HEK293 (cell line): ENCODE measurements around the gene KRTAP10-4.
"Not testable (repeated sequence)": the region's sequence is repeated elsewhere in the genome, so short reads cannot be mapped to it uniquely, and the experiment has no call there.

Experiments used
- CTCF ChIA-PET: fragments of 350-600 bp; formaldehyde crosslinking; extraction: SDS; loops from one replicate; lab custom pipeline; 2021; ENCODE audit warnings: antibody characterized with exemption; lab: Yijun Ruan, JAX
- POLR2A ChIA-PET: fragments of 300-600 bp; formaldehyde crosslinking; extraction: SDS; loops from one replicate; lab custom pipeline; 2020; ENCODE audit warnings: antibody characterized with exemption, inconsistent platforms; lab: Yijun Ruan, JAX
- H3K27ac ChIP-seq: fragments of 200-500 bp; sonication (Bioruptor generic); 2 replicates; pipeline ENCODE4 v1.5.1; 2014; ENCODE audit warnings: low read depth, low read length, control low read depth, inconsistent platforms; ENCODE audit errors: extremely low read depth
- H3K36me3 ChIP-seq, 2 experiments: fragments of 200-500 bp in 1 of 2; sonication (Bioruptor generic) in 1 of 2; 1 replicate in 1 of 2; 2 replicates in 1 of 2; pipeline ENCODE4 v1.5.1; 2014 to 2017; ENCODE audit warnings: inconsistent platforms in 2 of 2, low read length in 2 of 2; ENCODE audit not compliant: control insufficient read depth in 2 of 2, insufficient read depth in 1 of 2
- H3K4me1 ChIP-seq: fragments of 200-500 bp; sonication (Bioruptor generic); 2 replicates; pipeline ENCODE4 v1.5.1; 2014; ENCODE audit warnings: mild to moderate bottlenecking, low read length, inconsistent platforms; ENCODE audit not compliant: control insufficient read depth, insufficient read depth
- H3K4me3 ChIP-seq: 2 replicates; pipeline ENCODE4 v1.5.1; 2011; ENCODE audit warnings: low read depth, mild to moderate bottlenecking, control low read depth, low read length, moderate library complexity
- H3K9me3 ChIP-seq: fragments of 200-500 bp; sonication (Bioruptor generic); 2 replicates; pipeline ENCODE4 v1.5.1; 2014; ENCODE audit warnings: low read depth, low read length, inconsistent platforms; ENCODE audit not compliant: control insufficient read depth, insufficient read depth
- EGR2 ChIP-seq: fragments of 450-650 bp; formaldehyde crosslinking; IDR thresholded peaks from 2 replicates; pipeline ENCODE4 v1.5.1; 2016; ENCODE audit warnings: low read depth, missing biosample characterization, missing genetic modification characterization
- GFI1B ChIP-seq: fragments of 450-650 bp; formaldehyde crosslinking; IDR thresholded peaks from 2 replicates; pipeline ENCODE4 v1.5.1; 2016; ENCODE audit warnings: missing biosample characterization, missing genetic modification characterization
- HOXA7 ChIP-seq: sonication (generic); formaldehyde crosslinking; IDR thresholded peaks from 2 replicates; pipeline ENCODE4 v1.8.1; 2022; ENCODE audit warnings: missing genetic modification reagents, borderline replicate concordance
- ZFHX2 ChIP-seq: fragments of 450-650 bp; formaldehyde crosslinking; conservative IDR thresholded peaks from 2 replicates; pipeline ENCODE4 v1.5.1; 2016; ENCODE audit warnings: missing biosample characterization, missing genetic modification characterization
- ZFP3 ChIP-seq: fragments of 450-650 bp; formaldehyde crosslinking; IDR thresholded peaks from 2 replicates; pipeline ENCODE4 v1.5.1; 2016; ENCODE audit warnings: low read depth, missing biosample characterization, missing genetic modification characterization
- ZIC2 ChIP-seq: fragments of 450-650 bp; formaldehyde crosslinking; IDR thresholded peaks from 2 replicates; pipeline ENCODE4 v1.5.1; 2016; ENCODE audit warnings: missing biosample characterization, missing genetic modification characterization
- ZNF138 ChIP-seq: fragments of 450-650 bp; formaldehyde crosslinking; IDR thresholded peaks from 2 replicates; pipeline ENCODE4 v1.5.1; 2016; ENCODE audit warnings: missing biosample characterization, missing genetic modification characterization, borderline replicate concordance
- ZNF23 ChIP-seq: fragments of 450-650 bp; formaldehyde crosslinking; IDR thresholded peaks from 2 replicates; pipeline ENCODE4 v1.5.1; 2016; ENCODE audit warnings: missing biosample characterization, missing genetic modification characterization, borderline replicate concordance
- ZNF664 ChIP-seq: fragments of 450-650 bp; formaldehyde crosslinking; IDR thresholded peaks from 2 replicates; pipeline ENCODE4 v1.5.1; 2016; ENCODE audit warnings: missing biosample characterization, missing genetic modification characterization
- TF ChIP-seq, protein P1 (sequence below): fragments of 450-650 bp; formaldehyde crosslinking; IDR thresholded peaks from 2 replicates; pipeline ENCODE4 v1.5.1; 2016; ENCODE audit warnings: missing biosample characterization, missing genetic modification characterization
- TF ChIP-seq, protein P2 (sequence below): fragments of 450-650 bp; formaldehyde crosslinking; IDR thresholded peaks from 2 replicates; pipeline ENCODE4 v1.5.1; 2016; ENCODE audit warnings: missing biosample characterization, missing genetic modification characterization

The KRTAP10-4 gene

DNA sequence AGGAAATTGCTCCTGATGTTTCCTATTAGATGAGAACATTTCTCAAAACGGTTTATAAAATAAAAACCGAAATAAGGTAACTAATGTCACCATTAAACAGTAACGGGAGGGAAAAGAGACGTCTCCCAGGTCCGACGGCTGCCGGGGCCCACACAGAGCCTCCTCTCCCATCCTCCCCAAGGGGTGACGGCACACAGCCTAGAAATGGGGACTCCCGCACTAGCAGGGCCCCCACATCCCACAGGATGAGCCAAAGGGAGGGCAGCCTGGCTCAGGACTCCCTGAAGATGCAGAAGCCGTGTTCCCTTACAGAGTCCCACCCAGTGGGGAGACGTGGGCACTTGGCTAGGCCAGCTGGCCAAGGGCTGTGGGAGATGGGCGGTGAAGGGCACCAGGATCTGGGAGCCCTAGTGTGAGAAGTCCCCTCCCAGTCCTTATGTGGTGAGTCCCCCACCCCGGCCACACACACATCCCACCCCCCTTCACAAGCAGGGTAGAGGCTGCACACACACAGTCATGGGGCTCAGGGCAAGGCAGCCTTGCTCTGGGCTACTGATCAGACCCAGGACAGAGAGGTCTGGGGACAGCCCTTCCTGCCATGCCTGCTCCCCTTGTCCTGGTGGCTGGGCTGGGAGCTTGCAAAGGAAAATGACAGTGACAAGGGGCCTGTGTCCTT is 18.2 kb upstream of the KRTAP10-4 start (continued):
- TF ChIP-seq ZNF138: no peak

DNA sequence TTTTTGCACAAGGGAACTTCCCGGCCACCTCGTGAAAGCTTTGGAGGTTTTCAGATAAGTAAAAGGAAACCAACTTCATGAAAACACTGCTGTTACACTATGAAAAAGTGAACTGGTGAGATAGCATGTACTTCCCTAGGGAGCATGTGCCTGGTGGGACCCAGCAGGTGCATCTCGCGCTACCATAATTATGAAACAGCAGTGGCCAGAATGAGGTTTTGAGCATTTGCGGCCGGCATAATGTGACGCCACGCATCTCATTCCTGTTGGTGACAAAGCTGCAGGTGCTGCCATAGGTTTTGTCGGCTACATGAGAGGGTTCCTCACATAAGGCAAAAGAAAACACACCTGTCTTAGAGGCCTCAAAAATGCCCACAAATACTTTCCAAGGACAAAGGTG is 16.6 kb upstream of the KRTAP10-4 start:
- TF ChIP-seq, protein P1, sequence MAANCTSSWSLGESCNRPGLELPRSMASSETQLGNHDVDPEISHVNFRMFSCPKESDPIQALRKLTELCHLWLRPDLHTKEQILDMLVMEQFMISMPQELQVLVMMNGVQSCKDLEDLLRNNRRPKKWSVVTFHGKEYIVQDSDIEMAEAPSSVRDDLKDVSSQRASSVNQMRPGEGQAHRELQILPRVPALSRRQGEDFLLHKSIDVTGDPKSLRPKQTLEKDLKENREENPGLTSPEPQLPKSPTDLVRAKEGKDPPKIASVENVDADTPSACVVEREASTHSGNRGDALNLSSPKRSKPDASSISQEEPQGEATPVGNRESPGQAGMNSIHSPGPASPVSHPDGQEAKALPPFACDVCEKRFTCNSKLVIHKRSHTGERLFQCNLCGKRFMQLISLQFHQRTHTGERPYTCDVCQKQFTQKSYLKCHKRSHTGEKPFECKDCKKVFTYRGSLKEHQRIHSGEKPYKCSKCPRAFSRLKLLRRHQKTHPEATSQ (tag by site-specific recombination): no peak
- peak; percentile 55 for TF ChIP-seq ZIC2 (tag by site-specific recombination)
- Histone ChIP-seq H3K27ac (no peak overlapping the region), H3K9me3 (no peaks in the 10 kb centered on the region), H3K4me3 (no peak overlapping the region), H3K4me1 (no peaks in the 10 kb centered on the region), H3K36me3 (no peaks in the 10 kb centered on the region)
- CTCF ChIA-PET: interaction anchor here (1.2 kb wide), 1 partner anchor 10 kb away, joined by 3 read pairs; no protein-coding TSS in a partner anchor
- POLR2A ChIA-PET: no interaction called here

DNA sequence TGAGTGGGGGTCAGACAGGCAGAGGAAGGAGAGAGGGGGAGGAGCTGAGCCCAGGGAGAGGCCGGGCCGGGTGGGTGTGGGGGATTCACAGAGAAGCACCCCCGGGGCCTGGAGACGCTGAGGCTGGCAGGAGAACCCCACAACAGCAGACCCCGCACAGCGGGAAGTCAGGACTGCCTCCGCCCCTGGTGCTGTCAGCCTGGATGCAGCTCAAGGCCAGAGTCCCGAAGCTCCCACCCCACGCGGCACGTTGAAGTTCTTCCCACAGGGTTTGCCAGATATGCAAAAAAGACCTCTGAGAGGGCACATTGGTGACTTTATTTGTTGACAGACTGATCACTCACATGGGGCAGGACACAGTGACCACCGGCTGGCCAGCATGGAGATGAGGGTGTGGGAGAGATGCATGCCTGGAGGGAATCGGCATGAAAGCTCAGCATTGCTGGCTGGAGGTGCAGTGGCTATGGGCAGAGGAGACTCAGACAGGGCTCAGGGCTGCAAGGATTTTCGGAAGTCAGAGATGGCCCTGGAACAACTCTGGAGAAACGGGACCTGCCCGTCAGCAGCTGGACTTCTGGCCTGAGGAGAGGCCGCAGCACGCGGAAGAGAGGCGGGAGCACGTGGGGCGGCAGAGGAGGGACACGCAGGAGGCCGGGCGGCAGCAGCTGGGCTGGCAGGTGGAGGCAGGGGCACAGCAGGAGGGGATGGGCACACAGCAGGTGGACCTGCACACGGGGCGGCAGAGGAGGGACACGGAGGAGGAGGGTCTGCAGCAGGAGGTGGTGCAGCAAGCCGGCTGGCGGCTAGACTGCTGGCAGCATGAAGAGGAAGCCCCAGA is 15.8 kb upstream of the KRTAP10-4 start:
- ChIA-PET CTCF (interaction anchor here (0.9 to 1.2 kb wide), 2 partner anchors 11 to 133 kb away, joined by 3 to 4 read pairs; no protein-coding TSS in a partner anchor), POLR2A (no interaction called here)
- H3K4me1 ChIP-seq: no peaks in the 10 kb centered on the region

DNA sequence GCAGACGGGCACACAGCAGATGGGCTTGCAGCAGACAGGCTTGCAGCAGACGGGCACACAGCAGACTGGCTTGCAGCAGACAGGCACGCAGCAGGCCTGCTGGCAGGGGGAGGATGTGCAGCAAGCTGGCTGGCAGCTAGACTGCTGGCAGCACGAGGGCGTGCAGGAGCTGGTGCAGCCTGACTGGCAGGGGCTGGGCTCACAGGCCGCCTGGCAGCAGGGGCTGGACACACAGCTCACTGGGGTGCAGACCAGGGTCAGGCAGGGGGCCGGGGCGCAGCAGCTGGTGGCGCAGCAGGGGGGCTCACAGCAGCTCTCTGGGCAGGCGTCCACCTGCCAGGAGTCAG is 15.2 kb upstream of the KRTAP10-4 start:
- CTCF ChIA-PET: interaction anchor here (0.9 kb wide), 1 partner anchor 132 kb away, joined by 4 read pairs; no protein-coding TSS in a partner anchor
- H3K36me3 ChIP-seq, POLR2A ChIA-PET: not testable (repeated sequence)

More for the DNA sequence above, 15.8 kb upstream of the KRTAP10-4 start:
- no peak for TF ChIP-seq HOXA7 (CRISPR knock-in tag)
- no peak for TF ChIP-seq ZNF23 (tag by site-specific recombination)
- TF ChIP-seq ZFP3 (tag by site-specific recombination): no peak
- no peak for TF ChIP-seq ZNF664 (tag by site-specific recombination)
- TF ChIP-seq, protein P2, sequence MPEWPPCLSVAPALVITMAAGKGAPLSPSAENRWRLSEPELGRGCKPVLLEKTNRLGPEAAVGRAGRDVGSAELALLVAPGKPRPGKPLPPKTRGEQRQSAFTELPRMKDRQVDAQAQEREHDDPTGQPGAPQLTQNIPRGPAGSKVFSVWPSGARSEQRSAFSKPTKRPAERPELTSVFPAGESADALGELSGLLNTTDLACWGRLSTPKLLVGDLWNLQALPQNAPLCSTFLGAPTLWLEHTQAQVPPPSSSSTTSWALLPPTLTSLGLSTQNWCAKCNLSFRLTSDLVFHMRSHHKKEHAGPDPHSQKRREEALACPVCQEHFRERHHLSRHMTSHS (tag by site-specific recombination): no peak
- Histone ChIP-seq H3K4me3 (no peak overlapping the region), H3K36me3 (no peaks in the 10 kb centered on the region), H3K9me3 (no peaks in the 10 kb centered on the region), H3K27ac (no peak overlapping the region)

DNA sequence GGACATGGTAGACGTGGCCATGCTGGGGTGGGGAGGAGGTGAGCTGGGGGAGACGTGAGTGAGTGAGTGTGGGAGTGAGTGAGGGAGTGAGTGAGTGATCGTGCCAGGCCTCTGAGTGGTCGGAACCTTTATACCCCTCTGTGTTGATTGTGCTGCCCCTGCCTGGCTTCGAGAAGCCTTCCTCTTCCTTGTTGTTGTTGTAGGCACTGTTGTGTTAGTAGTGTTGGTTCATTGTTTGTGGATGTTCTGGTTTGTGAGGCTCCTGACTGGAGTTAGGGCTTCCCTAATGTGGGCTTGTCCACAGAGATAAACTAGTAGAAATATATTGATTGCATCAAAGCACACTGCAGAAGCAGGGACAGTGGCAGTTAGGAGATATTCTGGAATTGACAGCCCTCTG is 14.8 kb upstream of the KRTAP10-4 start, which contains the start of gene KRTAP10-3:
Gene KRTAP10-3, minus strand, starts transcription at position 101 of the 400 bp plus-strand sequence. Its CDS starts 80 bp downstream, at position 21.
- TF ChIP-seq ZFHX2 (tag by site-specific recombination): 0 out of 2 replicates have a peak, but pooled peaks have one; percentile 12
- no peak for TF ChIP-seq GFI1B (tag by site-specific recombination)
- 0 out of 2 replicates have a peak, but pooled peaks have one; percentile 7 for TF ChIP-seq EGR2 (tag by site-specific recombination)
- TF ChIP-seq, all 188 proteins: peak for 2
- H3K4me3 ChIP-seq: no peak within 1 kb of the TSS
- ChIA-PET POLR2A (no interaction called here), CTCF (interaction anchor here (0.9 kb wide), 1 partner anchor 132 kb away, joined by 4 read pairs; no protein-coding TSS in a partner anchor)
- no peaks in the 10 kb centered on the region for H3K4me1 ChIP-seq
- no peaks in the 10 kb centered on the region for H3K9me3 ChIP-seq
- no peaks in the 10 kb centered on the region for H3K36me3 ChIP-seq
- H3K27ac ChIP-seq: no peak within 1 kb of the TSS

More for the DNA sequence above, 15.2 kb upstream of the KRTAP10-4 start:
- not testable (repeated sequence) for H3K4me3 ChIP-seq, H3K27ac ChIP-seq, H3K4me1 ChIP-seq, H3K9me3 ChIP-seq
- TF ChIP-seq ZIC2 (tag by site-specific recombination): 0 out of 2 replicates have a peak, but pooled peaks have one; percentile 32
